Measurements from ENCODE around the gene ITPR2.
"Not testable (repeated sequence)": the region's sequence is repeated elsewhere in the genome, so short reads cannot be mapped to it uniquely, and the experiment has no call there.

ITPR2 gene

DNA sequence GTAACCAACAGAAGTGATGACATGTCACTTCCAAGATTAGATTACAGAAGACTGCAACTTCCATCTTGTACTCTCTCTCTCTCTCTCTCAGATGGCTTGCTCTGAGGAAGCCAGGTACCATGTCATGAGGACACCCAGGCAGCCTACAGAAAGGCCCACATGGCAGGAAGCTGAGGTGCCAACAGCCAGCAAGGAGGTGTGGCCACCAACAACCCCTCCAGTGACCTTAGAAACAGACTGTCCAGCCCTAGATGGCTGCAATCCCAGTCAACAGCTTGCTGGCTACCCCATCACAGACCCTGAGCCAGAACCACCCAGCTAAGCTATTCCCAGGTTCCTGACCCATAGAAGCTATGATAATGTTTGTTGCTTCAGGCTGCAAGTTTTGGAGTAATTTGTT is 178.4 kb downstream of the ITPR2 start:
- DNase-seq, result no peak

DNA sequence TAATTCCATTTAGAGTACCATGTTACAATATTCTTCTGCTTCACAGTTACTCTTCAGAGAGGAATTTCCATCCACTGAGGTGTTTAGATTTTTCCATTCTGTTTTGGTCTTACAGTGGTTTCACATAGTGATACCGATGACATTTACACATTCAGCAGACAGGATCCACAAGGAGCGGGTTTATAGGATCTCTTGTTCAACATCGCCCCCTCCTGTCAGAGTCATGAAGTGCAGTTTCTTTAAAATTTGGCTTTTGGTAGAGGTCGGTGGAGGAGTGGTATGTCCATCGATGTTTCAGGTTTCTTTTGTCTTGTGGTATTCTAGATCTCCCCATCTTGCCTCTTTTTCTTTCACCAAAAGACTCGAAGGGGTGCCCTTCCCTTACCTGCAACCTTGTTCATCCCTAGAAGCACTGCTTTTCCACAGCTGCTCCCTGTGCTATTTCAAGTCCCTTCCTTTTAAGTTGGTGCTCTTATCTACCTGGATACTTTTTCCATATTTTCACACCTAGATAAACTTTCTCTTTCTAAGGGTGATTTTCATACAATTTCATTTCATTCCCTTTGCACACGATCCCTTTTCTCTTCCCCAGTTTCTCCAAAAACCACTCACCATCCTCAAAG is 181.3 kb downstream of the ITPR2 start:
- peak; percentile 52 to 67 for DNase-seq

- no peak for DNase-seq
Measured at GRCh38 chr12:26651036-26651435, 182.0 kb downstream of the ITPR2 start.

- DNase-seq, result no peak
Measured at GRCh38 chr12:26648999-26649398, 184.0 kb downstream of the ITPR2 start.

- DNase-seq, result no peak
Measured at GRCh38 chr12:26648584-26648983, 184.4 kb downstream of the ITPR2 start.

DNA sequence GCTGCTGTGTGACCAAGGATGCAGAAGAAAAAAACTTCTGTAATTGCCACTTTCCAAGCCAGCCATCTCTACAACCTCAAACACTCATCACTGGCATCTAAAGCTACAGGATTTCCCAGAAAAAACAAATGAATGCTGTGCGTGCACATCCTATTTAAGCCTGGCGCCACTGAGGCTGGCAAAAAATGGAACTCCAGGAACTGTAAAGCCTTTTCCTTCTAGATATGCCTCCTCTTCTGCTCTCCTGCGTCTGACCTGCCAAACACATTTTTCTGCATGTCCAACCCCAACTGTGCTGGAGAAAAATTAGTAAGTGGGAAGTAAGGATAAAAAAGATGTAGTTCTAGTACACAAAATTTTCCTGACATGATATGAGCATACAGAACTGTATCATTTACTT is 184.9 kb downstream of the ITPR2 start:
- no peak for DNase-seq

GRCh38 chr12:26647088-26647487 is 185.9 kb downstream of the ITPR2 start:
- DNase-seq, result no peak

GRCh38 chr12:26646571-26646970 is 186.4 kb downstream of the ITPR2 start:
- no peak for DNase-seq

DNA sequence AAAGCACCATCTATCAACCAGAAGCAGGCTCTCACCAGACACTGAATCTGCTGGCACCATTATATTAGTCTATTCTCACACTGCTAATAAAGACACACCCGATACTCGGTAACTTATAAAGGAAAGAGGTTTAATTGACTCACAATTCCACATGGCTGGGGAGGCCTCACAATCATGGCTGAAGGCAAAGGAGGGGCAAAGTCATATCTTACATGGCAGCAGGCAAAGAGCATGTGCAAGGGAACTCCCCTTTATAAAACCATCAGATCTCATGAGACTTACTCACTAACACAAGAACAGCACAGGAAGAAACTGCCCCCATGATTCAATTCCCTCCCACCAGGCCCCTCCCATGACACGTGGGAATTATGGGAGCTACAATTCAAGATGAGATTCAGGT is 188.6 kb downstream of the ITPR2 start:
- DNase-seq, result not testable (repeated sequence)

DNA sequence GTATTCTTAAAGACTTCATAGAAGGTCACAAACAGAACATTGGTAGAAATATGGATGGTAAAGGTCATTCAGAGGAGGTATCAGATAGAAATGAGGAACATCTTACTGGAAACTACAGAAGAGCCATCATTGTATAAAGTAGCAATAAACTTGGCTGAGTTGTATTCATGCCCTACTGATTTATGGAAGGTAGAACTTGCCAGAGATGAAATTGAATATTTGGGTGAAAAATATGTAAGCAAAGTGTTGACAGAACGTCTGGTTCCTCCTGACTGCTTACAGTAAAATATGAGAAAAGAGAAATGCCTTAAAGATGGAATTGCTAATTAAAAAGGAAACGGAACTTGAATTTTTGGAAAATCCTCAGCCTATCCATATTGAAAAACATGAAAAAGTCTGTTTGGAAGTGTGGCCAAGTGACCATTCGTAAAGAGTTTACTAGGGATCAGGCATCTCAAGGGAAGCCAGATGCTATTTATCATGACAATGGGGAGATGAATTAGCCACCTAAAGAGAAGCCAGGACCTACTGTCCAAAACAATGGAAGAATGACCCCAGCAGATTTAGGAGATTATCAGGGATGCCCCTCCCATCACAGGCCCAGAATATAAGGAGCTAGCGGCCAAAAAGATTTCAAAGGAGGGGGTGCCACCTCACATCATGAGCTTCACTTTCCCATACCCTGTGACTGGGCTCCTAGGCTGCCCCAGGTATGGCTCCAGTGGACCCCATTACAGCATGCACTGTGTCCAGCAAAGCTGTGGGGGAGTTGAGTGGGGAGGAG is 189.3 kb downstream of the ITPR2 start:
- no peak for DNase-seq

DNA sequence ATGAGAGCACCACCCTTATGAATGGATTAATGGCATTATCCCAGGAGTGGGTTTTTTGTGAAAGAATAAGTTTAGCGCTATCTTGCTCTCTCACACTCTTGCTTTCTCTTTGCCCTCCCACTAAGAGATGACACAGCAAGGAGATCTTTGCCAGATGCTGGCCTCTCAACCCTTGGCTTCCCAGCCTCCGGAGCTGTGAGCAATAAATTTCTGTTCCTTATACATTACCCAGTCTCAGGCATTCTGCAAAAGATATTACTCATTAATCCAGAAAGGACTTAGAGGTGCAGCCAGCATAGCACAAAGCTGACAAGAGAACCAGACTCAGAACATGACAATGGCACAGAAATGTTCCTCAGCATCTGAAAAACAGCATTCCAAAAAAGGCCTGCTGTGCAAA is 190.6 kb downstream of the ITPR2 start:
- DNase-seq, result no peak

- no peak for DNase-seq
Measured at GRCh38 chr12:26636710-26637328, 196.2 kb downstream of the ITPR2 start.

GRCh38 chr12:26633591-26634210 is 199.3 kb downstream of the ITPR2 start:
- DNase-seq, result no peak

GRCh38 chr12:26632756-26633155 is 200.2 kb downstream of the ITPR2 start:
- no peak for DNase-seq

- DNase-seq, result no peak
Measured at GRCh38 chr12:26631846-26632245, 201.1 kb downstream of the ITPR2 start.

GRCh38 chr12:26630546-26631027 is 202.4 kb downstream of the ITPR2 start:
- DNase-seq, result no peak

DNA sequence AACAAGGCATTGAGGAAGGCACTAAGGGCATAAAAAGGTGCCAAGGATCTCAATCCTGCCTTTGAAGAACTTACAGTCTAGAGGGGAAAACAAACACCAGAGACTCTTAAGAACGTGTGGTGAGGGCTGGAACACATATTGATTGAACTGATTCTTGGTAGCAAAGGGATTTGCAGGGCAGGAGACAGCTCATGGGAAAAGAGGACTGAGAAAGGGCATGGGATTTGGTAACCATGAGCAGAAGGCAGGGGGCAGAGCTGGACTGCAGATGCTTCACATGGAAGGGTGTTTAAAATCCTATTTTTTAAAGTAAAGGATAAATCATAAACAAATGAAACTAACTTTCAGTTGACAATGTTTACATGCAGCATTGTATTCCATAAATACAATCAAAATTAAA is 203.1 kb downstream of the ITPR2 start:
- no peak for DNase-seq

GRCh38 chr12:26628234-26628633 is 204.8 kb downstream of the ITPR2 start:
- no peak for DNase-seq

DNA sequence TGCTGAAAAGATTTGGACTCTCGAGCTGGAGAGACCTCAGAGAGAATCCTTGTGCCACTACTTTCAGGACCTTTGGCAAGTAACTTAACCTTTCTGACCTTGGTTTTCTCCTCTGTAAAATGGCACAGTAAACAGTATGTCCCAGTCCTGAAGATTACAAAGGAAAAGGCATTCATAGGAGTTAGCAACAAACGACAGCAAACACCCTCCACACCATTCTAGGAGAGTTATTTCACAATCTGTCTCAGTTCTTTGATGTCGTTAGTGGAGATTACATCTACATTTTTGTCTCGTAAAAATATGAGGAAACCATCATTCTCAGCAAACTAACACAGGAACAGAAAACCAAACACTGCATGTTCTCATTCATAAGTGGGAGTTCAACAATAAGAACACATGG is 205.7 kb downstream of the ITPR2 start:
- no peak for DNase-seq

DNA sequence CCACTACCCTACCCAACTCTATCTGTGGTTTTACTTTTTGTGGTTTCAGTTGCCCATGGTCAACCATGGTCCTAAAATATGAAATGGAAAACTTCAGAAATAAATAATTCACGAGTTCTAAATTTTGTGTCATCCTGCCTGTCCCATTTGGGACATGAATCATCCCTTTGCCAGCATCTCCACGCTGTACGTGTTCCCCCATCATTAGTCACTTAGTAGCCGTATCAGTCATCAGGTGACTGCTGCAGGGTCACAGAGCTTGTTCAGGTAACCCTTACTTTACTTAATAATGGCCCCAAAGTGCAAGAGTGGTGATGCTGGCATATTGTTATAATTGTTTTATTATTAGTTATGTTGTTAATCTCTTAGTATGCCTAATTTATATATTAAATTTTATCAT is 209.9 kb downstream of the ITPR2 start:
- no peak for DNase-seq

DNA sequence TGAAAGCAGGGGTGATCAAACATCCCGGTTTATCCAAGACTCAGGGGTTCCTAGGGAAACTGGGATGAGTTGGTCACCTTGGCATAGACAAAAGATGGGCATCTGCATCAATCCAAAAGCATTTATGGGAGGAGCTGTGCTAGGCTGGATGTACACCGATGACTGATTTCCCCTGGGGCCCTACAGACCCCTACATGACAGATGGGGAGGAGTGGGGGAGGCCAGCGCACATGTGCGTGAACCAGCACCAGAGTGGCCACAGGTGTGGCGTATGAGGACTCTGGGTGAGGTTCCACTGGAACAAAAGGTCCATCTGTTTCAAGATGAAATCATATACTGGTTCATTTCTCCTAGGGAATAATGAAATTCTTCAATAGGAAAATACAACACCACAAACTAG is 210.4 kb downstream of the ITPR2 start:
- DNase-seq, result no peak

DNA sequence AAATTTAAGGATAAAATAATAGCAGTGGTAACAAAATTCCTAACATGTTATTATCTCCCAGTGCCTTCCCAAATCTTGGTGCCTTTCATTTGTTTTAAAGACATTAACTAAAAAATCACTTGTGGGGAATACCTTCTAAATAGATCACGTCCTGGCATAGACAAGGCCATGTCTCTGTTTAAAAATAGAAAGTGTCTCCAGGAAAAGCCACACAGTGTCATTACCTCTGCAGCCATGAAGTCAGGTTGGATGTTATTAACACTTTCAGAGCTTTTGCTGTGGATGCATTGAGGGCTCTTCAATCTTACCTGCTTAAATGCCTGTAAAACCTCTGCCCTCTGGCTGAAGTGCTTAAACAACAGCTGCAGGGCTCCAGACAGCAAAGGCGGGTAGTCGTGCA is 211.1 kb downstream of the ITPR2 start:
- no peak for DNase-seq

DNA sequence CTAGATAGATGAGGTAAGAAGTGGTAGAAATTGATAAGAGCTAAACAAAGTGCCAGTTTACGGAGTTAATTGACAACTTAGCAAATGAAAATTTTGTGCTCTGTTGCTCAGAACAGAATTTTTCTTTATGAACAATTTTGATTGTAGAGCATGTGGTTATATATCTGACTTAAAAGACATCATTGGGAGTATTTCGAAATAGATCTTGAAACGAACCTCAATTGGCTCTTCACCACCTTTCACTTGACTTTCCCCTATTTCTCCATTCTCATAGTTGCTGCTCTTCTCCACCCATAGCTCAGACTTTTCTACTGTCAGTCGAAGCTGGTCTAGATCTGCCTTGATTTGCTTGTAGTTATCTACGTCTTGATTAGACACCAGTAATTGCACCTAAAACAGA is 212.1 kb downstream of the ITPR2 start:
- DNase-seq, result no peak

DNA sequence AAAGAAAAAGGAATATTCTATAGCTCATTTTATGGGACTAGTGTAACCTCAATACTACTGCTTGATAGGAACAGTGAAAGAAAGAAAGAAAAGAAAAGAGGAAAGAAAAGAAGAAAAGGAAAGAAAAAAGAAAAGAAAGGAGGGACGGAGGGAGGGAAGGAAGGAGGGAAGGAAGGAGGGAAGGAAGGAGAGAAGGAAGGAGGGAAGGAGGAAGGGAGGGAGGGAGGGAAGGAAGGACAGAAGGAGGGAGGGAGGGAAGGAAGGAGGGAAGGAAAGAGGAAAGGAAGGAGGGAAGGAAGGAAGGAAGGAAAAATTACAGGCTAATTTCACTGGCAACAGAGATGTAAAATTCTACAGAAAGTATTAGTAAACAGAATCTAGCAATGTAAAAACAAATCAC is 215.5 kb downstream of the ITPR2 start:
- no peak for DNase-seq
